GM19328 (cell line): ENCODE results near the gene GSTP1.
A peak's percentile ranks its signal among the peaks of the same experiment; 100 is the strongest.
"Not testable (repeated sequence)": the region's sequence is repeated elsewhere in the genome, so short reads cannot be mapped to it uniquely, and the experiment has no call there.

Experiments
- ATAC-seq: cut with Tn5 transposase; IDR thresholded peaks from one replicate; pipeline ENCODE4 v1.9.1; 2021; ENCODE audit warnings: mild to moderate bottlenecking, moderate library complexity; ENCODE audit not compliant: unreplicated experiment

Gene GSTP1

GRCh38 chr11:67583247-67584204 is at the start of gene GSTP1:
GSTP1 (plus strand) TSS chr11:67583812; CDS start chr11:67583844, 32 bp downstream.
- peak; percentile 53 for ATAC-seq

GRCh38 chr11:67534070-67534679 is 49.4 kb upstream of the GSTP1 start:
- ATAC-seq = no peak

GRCh38 chr11:67535561-67535960 is 48.1 kb upstream of the GSTP1 start:
- no peak for ATAC-seq

GRCh38 chr11:67538306-67538705 is 45.3 kb upstream of the GSTP1 start:
- ATAC-seq = no peak

- no peak for ATAC-seq
These were observed 44.6 kb upstream of the GSTP1 start for GRCh38 chr11:67538823-67539505.

- ATAC-seq = no peak
These were observed 44.1 kb upstream of the GSTP1 start for GRCh38 chr11:67539550-67539949.

- no peak for ATAC-seq
These were observed 42.4 kb upstream of the GSTP1 start for GRCh38 chr11:67541198-67541597.

GRCh38 chr11:67542169-67542568 is 41.4 kb upstream of the GSTP1 start:
- ATAC-seq = no peak

GRCh38 chr11:67542971-67543370 is 40.6 kb upstream of the GSTP1 start:
- no peak for ATAC-seq

- ATAC-seq = no peak
These were observed 40.0 kb upstream of the GSTP1 start for GRCh38 chr11:67543585-67543984.

GRCh38 chr11:67544616-67545242 is 38.9 kb upstream of the GSTP1 start:
- ATAC-seq = no peak

GRCh38 chr11:67545280-67545679 is 38.3 kb upstream of the GSTP1 start:
- ATAC-seq = no peak

- not testable (repeated sequence) for ATAC-seq
These were observed 35.5 kb upstream of the GSTP1 start for GRCh38 chr11:67548112-67548511.

- no peak for ATAC-seq
These were observed 35.0 kb upstream of the GSTP1 start for GRCh38 chr11:67548555-67549110.

- ATAC-seq = no peak
These were observed 32.5 kb upstream of the GSTP1 start for GRCh38 chr11:67551127-67551526.

GRCh38 chr11:67551697-67552096 is 31.9 kb upstream of the GSTP1 start:
- ATAC-seq = not testable (repeated sequence)

GRCh38 chr11:67556244-67556643 is 27.4 kb upstream of the GSTP1 start:
- no peak for ATAC-seq

GRCh38 chr11:67558084-67558772 is 25.4 kb upstream of the GSTP1 start:
- no peak for ATAC-seq

- no peak for ATAC-seq
These were observed 21.5 kb upstream of the GSTP1 start for GRCh38 chr11:67561971-67562619.
